Glomerular visceral epithelial cell (primary cell): ENCODE results near the gene HMG20A.
"Not testable (repeated sequence)": the region's sequence is repeated elsewhere in the genome, so short reads cannot be mapped to it uniquely, and the experiment has no call there.

Source experiments
- DNase-seq: peaks from one replicate; pipeline ENCODE4 v3.0.0-alpha.2; 2016; ENCODE audit errors: extremely low spot score

HMG20A gene

DNA sequence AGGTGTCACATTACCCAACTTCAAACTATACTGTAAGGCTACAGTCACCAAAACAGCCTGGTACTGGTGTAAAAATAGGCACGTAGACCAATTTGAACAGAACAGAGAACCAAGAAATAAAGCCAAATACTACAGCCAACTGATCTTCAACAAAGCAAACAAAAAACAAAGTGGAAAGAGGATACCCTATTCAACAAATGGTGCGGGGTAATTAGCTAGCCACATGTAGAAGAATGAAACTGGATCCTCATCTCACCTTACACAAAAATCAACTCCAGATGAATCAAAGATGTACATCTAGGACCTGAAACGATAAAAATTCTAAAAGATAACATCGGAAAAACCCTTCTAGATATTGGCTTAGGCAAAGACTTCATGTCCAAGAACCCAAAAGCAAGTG, 13.8 kb upstream of the HMG20A start:
- DNase-seq: no peak

- no peak for DNase-seq
Measured at GRCh38 chr15:77409259-77410156, 11.2 kb upstream of the HMG20A start.

- not testable (repeated sequence) for DNase-seq
Measured at GRCh38 chr15:77410157-77410500, 10.6 kb upstream of the HMG20A start.

DNA sequence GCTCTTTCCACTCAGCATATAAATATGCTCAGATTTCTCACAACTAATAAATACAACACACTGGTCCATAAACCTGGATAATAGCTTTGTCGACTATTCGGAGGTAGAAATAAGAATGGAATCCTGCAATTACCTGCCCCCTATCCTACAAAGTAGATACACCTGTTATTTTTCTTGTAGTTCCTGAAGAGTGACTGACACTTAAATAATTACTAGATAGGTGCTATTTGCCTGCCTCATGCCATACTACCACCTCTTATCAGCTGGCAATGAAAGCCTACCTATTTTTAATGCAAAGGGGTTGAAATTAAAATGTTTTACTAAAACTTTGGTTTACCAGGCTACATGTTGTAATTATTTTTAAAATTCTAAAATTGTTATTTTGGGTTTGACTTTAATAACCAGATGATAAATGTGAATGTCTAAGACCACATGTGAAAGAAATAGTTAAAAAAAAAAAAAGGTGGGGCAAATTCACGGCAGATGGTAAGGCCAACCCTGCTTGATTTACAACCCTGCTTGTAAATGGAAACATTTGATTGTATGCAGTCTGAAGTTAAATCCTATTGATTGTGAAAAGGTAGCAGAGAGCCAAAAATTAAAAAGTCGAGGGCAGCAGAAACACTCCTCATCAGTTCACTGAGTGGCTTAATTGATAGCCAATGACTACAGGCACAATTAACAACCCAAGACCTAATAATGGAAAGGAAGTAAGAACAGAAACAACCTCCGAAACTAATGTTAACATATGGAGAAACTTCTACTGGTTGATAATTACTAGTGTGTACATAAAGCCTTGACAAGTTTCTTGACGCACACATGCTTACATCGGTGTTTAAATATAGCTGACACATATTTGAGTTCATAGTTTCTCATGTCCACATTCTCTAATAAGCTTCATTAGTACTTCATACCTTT, 9.7 kb upstream of the HMG20A start:
- DNase-seq: no peak

GRCh38 chr15:77411619-77411976, 9.1 kb upstream of the HMG20A start:
- DNase-seq: no peak

GRCh38 chr15:77412972-77413698, 7.6 kb upstream of the HMG20A start:
- no peak for DNase-seq

DNA sequence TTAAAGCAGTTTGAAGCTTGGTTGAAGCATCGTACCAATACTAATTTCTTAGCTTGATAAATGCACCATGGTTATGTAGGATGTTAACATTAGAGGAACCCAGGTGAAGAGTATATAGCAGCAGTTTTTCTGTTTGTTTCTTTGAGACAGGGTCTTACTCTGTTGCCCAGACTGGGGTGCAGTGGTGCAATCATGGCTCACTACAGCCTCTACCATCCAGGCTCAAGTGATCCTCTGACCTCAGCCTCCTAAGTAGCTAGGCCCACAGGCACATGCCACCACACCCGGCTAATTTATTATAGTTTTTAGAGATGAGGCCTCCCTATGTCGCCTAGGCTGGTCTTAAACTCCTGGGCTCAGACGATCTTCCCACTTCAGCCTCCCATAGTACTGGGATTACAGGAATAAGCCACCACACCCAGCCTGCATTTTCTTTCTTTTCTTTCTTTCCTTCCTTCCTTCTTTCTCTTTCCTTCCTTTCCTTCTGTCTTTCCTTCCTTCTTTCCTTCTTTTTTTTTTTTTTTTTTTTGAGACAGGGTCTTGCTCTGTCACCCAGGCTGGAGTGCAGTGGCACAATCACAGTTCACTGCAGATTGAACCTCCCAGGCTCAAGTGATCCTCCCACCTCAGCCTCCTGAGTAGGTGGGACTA, 6.9 kb upstream of the HMG20A start:
- DNase-seq: no peak

GRCh38 chr15:77414789-77415442, 5.8 kb upstream of the HMG20A start:
- DNase-seq: no peak

- no peak for DNase-seq
Measured at GRCh38 chr15:77415450-77416147, 5.1 kb upstream of the HMG20A start.

- DNase-seq: no peak
Measured at GRCh38 chr15:77416148-77416455, 4.6 kb upstream of the HMG20A start.

DNA sequence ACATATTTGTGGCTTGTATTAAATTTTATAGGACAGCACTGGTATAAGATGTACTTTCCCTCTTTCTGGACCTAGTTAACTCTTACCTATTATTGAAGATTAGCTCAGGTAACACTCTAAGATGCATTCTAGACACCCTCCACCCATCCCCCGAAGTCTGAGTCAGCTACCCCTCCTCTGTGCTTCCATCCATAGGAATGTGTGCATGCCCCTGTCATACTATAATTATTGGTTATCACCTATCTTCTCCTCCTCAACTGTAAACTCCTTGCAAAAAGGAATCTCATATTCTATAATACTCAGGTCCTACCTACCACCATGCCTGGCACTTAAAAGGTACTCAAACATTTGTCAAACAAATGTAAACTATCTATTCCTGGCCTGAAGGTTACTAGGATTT, 3.7 kb upstream of the HMG20A start:
- DNase-seq: no peak

GRCh38 chr15:77417602-77418001, 3.1 kb upstream of the HMG20A start:
- DNase-seq: no peak

DNA sequence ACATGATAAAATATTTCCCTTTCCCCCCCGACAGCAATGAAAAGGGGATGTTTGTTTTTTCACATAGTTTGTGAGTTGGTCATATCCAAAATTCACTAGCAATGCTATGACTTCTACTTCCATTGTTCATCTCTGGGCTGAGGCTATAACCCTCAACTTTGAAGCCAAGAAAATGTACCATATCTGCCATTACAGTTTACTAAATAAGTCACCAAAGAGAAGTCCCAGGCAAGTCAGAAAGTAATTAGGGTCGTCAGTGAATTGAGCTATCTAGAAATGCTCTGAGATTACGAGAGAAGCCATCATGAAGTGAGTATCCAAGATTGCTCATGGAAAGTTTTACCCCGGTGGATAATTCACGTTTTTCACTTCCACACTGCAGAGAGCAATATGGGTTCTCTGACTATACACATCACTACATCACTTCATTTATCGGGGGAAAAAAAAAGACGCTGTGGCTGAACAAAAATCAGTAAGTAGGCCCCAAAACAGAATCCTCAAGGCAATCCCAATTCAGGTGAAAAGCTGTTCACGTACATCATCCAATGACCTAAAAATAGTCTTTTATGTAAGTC, 2.2 kb upstream of the HMG20A start:
- no peak for DNase-seq

GRCh38 chr15:77418966-77419835, 1.5 kb upstream of the HMG20A start:
- DNase-seq: peak; percentile 26

DNA sequence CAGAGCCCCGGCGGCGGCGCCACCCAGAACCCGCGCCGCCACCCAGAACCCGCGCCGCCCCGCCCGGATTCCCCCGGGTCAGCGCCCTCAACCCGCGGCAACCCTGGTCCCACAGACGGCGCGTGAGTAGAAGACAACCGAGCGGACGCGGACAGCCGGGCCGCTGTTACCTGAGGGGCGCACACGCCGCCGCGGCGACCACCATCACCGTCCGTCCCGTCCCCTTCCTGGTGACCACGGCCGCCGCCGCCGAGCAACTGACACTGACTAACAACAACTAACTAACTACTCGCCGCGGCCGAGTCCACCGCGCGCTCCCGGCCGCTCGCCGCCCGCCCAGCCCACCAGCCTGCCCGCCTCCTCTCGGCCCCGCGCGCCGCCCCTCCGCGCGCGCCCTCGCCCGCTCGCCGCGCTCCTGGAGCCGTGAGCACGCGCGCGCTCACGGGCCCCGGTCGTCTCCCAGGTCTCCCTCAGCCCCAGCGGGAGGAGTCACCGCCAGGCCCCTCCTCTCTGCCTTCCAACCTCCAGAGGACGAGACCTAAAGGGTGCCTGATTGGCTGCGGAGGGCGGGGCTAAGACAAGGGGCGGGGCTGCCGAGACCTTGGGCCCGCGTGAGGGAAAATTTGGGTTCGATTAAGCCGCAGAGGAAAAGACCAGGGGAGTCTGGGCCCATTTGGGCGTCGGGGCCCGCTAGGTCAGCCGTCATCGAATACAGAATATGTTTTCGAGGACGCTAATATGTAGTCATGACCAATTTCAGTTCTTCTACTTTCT, 665 bp upstream of the HMG20A start, which contains the start of gene PEAK1:
Gene PEAK1 (minus strand): TSS at position 269 of the 774 bp plus-strand sequence. CDS start 238,178 bp downstream, outside the sequence.
- peak; percentile 99 for DNase-seq

DNA sequence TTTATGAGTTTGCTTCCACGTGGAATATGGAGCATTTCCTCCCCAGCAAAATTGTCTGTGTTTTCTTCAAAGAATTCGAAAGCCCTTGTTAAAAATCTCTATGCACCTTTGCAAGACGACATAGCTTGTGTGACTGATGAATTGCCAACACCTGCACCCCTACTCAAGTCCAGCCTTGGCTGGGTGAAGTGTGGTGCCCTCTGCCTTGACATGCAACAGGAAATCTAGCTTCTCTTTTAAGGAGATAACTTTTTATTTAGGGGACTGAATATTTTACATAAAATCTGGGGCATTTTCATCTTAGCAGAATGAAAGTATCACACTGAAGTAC, 647 bp downstream of the HMG20A start:
- DNase-seq: no peak

DNA sequence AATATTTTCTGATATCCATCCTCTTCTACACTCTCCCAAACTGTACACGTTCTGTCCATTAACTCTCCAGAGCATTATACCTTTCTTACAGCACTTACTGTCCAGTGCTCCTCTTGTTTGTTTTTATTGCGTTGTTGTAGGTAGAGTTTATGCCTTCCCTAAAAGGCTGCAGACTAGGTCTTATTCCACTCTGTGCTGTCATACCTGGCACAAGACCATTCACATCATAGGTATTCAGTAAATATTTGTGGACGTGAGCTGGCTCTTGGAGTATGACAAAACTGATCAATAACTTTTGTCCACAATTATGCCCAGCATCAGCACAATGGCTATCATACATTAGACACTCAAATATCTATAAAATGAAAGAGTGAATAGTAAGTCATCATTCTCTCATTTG, 4.4 kb downstream of the HMG20A start:
- no peak for DNase-seq

DNA sequence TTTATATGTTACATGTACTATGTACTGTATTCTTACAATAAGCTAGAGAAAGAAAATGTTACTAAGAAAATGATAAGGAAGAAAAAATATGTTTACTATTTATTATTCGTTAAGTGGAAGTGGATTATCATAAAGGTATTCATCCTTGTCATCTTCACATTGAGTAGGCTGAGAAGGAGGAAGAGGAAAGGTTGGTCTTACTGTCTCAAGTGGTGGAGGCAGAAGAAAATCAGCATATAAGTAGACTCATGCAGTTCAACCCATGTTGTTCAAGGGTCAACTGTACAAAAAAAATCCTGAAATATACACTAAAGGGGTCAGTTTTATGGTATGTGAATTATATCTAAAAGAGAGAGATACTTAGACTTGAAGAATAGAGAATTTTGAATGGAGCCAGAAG, 5.7 kb downstream of the HMG20A start:
- DNase-seq: no peak

DNA sequence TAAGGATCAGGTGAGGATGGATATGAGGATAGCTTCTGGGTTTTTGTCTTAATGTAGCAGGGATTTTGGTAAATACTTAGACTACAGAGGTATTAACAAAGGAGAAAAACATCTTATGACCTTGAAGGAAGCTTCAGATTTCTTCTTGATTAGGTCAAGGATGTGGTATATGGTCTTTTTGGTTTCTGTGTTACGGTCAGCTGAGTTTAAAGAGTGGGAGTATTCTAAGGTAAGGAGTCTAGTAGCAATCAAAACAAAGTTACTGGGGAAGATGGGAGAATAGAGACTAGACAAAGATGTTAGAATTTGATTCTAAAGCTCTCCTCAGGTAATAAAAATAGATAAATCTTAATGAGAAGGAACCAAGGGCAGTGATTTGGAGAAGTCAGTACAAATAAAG, 6.2 kb downstream of the HMG20A start:
- DNase-seq: no peak
